ENCODE measurements around the gene ALS2. TPM values are rescaled to one million over a fixed set of nuclear protein-coding genes. Genes with fewer than 3 reads are reported as not detected.
"Not testable (repeated sequence)": the region's sequence is repeated elsewhere in the genome, so short reads cannot be mapped to it uniquely, and the experiment has no call there.

The ALS2 gene
- total RNA-seq, 2 experiments from 2014 or later = 15.3 to 16.7 TPM

- no peaks in the 10 kb centered on the region for H3K36me3 Mint-ChIP-seq
- POLR2A ChIA-PET = no interaction called here
- peaks cover 4% of the 10 kb centered on the region for H3K4me1 Mint-ChIP-seq
- H3K27ac Mint-ChIP-seq = no peak overlapping the region
- DNase-seq (no peak), ATAC-seq (ENCODE audit: low read depth) (no peak)
- H3K9me3 Mint-ChIP-seq = no peaks in the 10 kb centered on the region
- H3K4me3 Mint-ChIP-seq = no peak overlapping the region
- H3K27me3 Mint-ChIP-seq = peaks cover 19% of the 10 kb centered on the region
Observed at GRCh38 chr2:201673546-201673945, 107.2 kb downstream of the ALS2 start.

- ATAC-seq (ENCODE audit: low read depth); DNase-seq; H3K4me3 Mint-ChIP-seq; H3K9me3 Mint-ChIP-seq; H3K4me1 Mint-ChIP-seq; H3K27ac Mint-ChIP-seq; POLR2A ChIA-PET; H3K36me3 Mint-ChIP-seq: not testable (repeated sequence)
- H3K27me3 Mint-ChIP-seq = peaks cover 19% of the 10 kb centered on the region
Observed at GRCh38 chr2:201671205-201671604, 109.5 kb downstream of the ALS2 start.

- peaks cover 4% of the 10 kb centered on the region for H3K4me1 Mint-ChIP-seq
- no peak for DNase-seq
- H3K36me3 Mint-ChIP-seq = no peaks in the 10 kb centered on the region
- POLR2A ChIA-PET = no interaction called here
- H3K27me3 Mint-ChIP-seq = peaks cover 19% of the 10 kb centered on the region
- H3K27ac Mint-ChIP-seq = no peak overlapping the region
- no peak overlapping the region for H3K4me3 Mint-ChIP-seq
- no peaks in the 10 kb centered on the region for H3K9me3 Mint-ChIP-seq
- ATAC-seq (ENCODE audit: low read depth) = no peak
Observed at GRCh38 chr2:201669865-201670264, 110.9 kb downstream of the ALS2 start.

- POLR2A ChIA-PET = no interaction called here
- Mint-ChIP-seq H3K9me3 (no peaks in the 10 kb centered on the region), H3K27me3 (peaks cover 19% of the 10 kb centered on the region), H3K36me3 (no peaks in the 10 kb centered on the region), H3K27ac (no peak overlapping the region), H3K4me3 (no peak overlapping the region), H3K4me1 (no peaks in the 10 kb centered on the region)
- ATAC-seq (ENCODE audit: low read depth) (no peak), DNase-seq (no peak)
Observed at GRCh38 chr2:201668402-201668910, 112.3 kb downstream of the ALS2 start.

- H3K36me3 Mint-ChIP-seq = no peaks in the 10 kb centered on the region
- POLR2A ChIA-PET = no interaction called here
- peaks cover 3% of the 10 kb centered on the region for H3K4me1 Mint-ChIP-seq
- H3K4me3 Mint-ChIP-seq = no peak overlapping the region
- H3K27me3 Mint-ChIP-seq = peaks cover 3% of the 10 kb centered on the region
- H3K27ac Mint-ChIP-seq = no peak overlapping the region
- ATAC-seq (ENCODE audit: low read depth) = no peak
- no peaks in the 10 kb centered on the region for H3K9me3 Mint-ChIP-seq
- no peak for DNase-seq
Observed at GRCh38 chr2:201664334-201664733, 116.4 kb downstream of the ALS2 start.

GRCh38 chr2:201661366-201661765 is 119.4 kb downstream of the ALS2 start:
- H3K27me3 Mint-ChIP-seq = peaks cover 5% of the 10 kb centered on the region
- ATAC-seq (ENCODE audit: low read depth) = no peak
- no peak for DNase-seq
- peaks cover 3% of the 10 kb centered on the region for H3K4me1 Mint-ChIP-seq
- H3K9me3 Mint-ChIP-seq = no peaks in the 10 kb centered on the region
- H3K36me3 Mint-ChIP-seq = no peaks in the 10 kb centered on the region
- H3K4me3 Mint-ChIP-seq = no peak overlapping the region
- H3K27ac Mint-ChIP-seq = no peak overlapping the region
- POLR2A ChIA-PET = no interaction called here

GRCh38 chr2:201660293-201660895 is 120.3 kb downstream of the ALS2 start:
- H3K27ac Mint-ChIP-seq = no peak overlapping the region
- no peak for DNase-seq
- H3K27me3 Mint-ChIP-seq = peaks cover 5% of the 10 kb centered on the region
- no peak overlapping the region for H3K4me3 Mint-ChIP-seq
- no peaks in the 10 kb centered on the region for H3K9me3 Mint-ChIP-seq
- H3K36me3 Mint-ChIP-seq = no peaks in the 10 kb centered on the region
- H3K4me1 Mint-ChIP-seq = peaks cover 3% of the 10 kb centered on the region
- no peak for ATAC-seq (ENCODE audit: low read depth)
- POLR2A ChIA-PET = no interaction called here

GRCh38 chr2:201656740-201657139 is 124.0 kb downstream of the ALS2 start:
- H3K9me3 Mint-ChIP-seq = no peaks in the 10 kb centered on the region
- no peak overlapping the region for H3K4me3 Mint-ChIP-seq
- no peak overlapping the region for H3K27ac Mint-ChIP-seq
- H3K27me3 Mint-ChIP-seq = peaks cover 8% of the 10 kb centered on the region
- DNase-seq (no peak), ATAC-seq (ENCODE audit: low read depth) (no peak)
- POLR2A ChIA-PET = no interaction called here
- H3K4me1 Mint-ChIP-seq = peaks cover 5% of the 10 kb centered on the region
- no peaks in the 10 kb centered on the region for H3K36me3 Mint-ChIP-seq

- ATAC-seq (ENCODE audit: low read depth) (no peak), DNase-seq (no peak)
- POLR2A ChIA-PET = no interaction called here
- peaks cover 14% of the 10 kb centered on the region for H3K27me3 Mint-ChIP-seq
- H3K4me3 Mint-ChIP-seq = no peak overlapping the region
- no peaks in the 10 kb centered on the region for H3K9me3 Mint-ChIP-seq
- peaks cover 5% of the 10 kb centered on the region for H3K4me1 Mint-ChIP-seq
- no peak overlapping the region for H3K27ac Mint-ChIP-seq
- H3K36me3 Mint-ChIP-seq = no peaks in the 10 kb centered on the region
Observed at GRCh38 chr2:201656102-201656501, 124.6 kb downstream of the ALS2 start.

- peaks cover 17% of the 10 kb centered on the region for H3K27me3 Mint-ChIP-seq
- DNase-seq (no peak), ATAC-seq (ENCODE audit: low read depth) (no peak)
- peaks cover 2% of the 10 kb centered on the region for H3K4me1 Mint-ChIP-seq
- POLR2A ChIA-PET = interaction anchor here (1.5 kb wide), 1 partner anchor 12 kb away, joined by 3 read pairs; no protein-coding TSS in a partner anchor
- no peak overlapping the region for H3K4me3 Mint-ChIP-seq
- no peaks in the 10 kb centered on the region for H3K9me3 Mint-ChIP-seq
- H3K27ac Mint-ChIP-seq = no peak overlapping the region
- H3K36me3 Mint-ChIP-seq = no peaks in the 10 kb centered on the region
Observed at GRCh38 chr2:201654616-201655384, 125.9 kb downstream of the ALS2 start.

GRCh38 chr2:201653221-201653620 is 127.5 kb downstream of the ALS2 start:
- Mint-ChIP-seq H3K4me3 (no peak overlapping the region), H3K36me3 (no peaks in the 10 kb centered on the region), H3K27me3 (peaks cover 15% of the 10 kb centered on the region), H3K4me1 (peaks cover 2% of the 10 kb centered on the region), H3K27ac (no peak overlapping the region), H3K9me3 (no peaks in the 10 kb centered on the region)
- ATAC-seq (ENCODE audit: low read depth) = no peak
- DNase-seq = no peak
- POLR2A ChIA-PET = interaction anchor here (1.5 kb wide), 1 partner anchor 11 kb away, joined by 3 read pairs; no protein-coding TSS in a partner anchor

Data from activated naive CD8-positive, alpha-beta T cell treated with anti-CD3 and anti-CD28 coated beads, Interleukin-2, amount 10 ng/mL, durations not matched to agents 7 days and 5 days (primary cell).